GM21786 (cell line): ENCODE data around the gene MRPL11.
A peak's percentile ranks its signal among the peaks of the same experiment; 100 is the strongest.

Experiments used
- ATAC-seq: cut with Tn5 transposase; IDR thresholded peaks from one replicate; pipeline ENCODE4 v1.9.1; 2021; ENCODE audit not compliant: unreplicated experiment

The MRPL11 gene

GRCh38 chr11:66438504-66439466 lies at the start of gene MRPL11:
Gene MRPL11, minus strand, starts transcription at chr11:66438848. Its CDS starts 94 bp downstream, at chr11:66438754.
- ATAC-seq = peak; percentile 95

GRCh38 chr11:66484806-66485380 lies 46.2 kb upstream of the MRPL11 start:
- ATAC-seq = no peak

- peak; percentile 83 for ATAC-seq
Observed at GRCh38 chr11:66480117-66480938, 41.7 kb upstream of the MRPL11 start, which contains the start of gene DPP3. Gene DPP3, plus strand, starts transcription at chr11:66480434. Its CDS starts 1,767 bp downstream, at chr11:66482201.

- no peak for ATAC-seq
Observed at GRCh38 chr11:66479394-66480116, 40.9 kb upstream of the MRPL11 start.

- no peak for ATAC-seq
Observed at GRCh38 chr11:66478729-66479393, 40.2 kb upstream of the MRPL11 start.

- ATAC-seq = no peak
Observed at GRCh38 chr11:66477263-66478201, 38.9 kb upstream of the MRPL11 start.

- no peak for ATAC-seq
Observed at GRCh38 chr11:66476841-66477251, 38.2 kb upstream of the MRPL11 start.

- ATAC-seq = no peak
Observed at GRCh38 chr11:66476173-66476840, 37.7 kb upstream of the MRPL11 start.

- no peak for ATAC-seq
Observed at GRCh38 chr11:66475349-66476172, 36.9 kb upstream of the MRPL11 start.

GRCh38 chr11:66473608-66474515 lies 35.2 kb upstream of the MRPL11 start:
- no peak for ATAC-seq

- ATAC-seq = no peak
Observed at GRCh38 chr11:66473167-66473566, 34.5 kb upstream of the MRPL11 start.

GRCh38 chr11:66472054-66472453 lies 33.4 kb upstream of the MRPL11 start:
- ATAC-seq = no peak

GRCh38 chr11:66471142-66471541 lies 32.5 kb upstream of the MRPL11 start:
- ATAC-seq = no peak

- ATAC-seq = no peak
Observed at GRCh38 chr11:66470015-66470414, 31.4 kb upstream of the MRPL11 start.

GRCh38 chr11:66469441-66469840 lies 30.8 kb upstream of the MRPL11 start:
- no peak for ATAC-seq

- no peak for ATAC-seq
Observed at GRCh38 chr11:66468691-66469090, 30.0 kb upstream of the MRPL11 start.

- ATAC-seq = no peak
Observed at GRCh38 chr11:66467756-66468155, 29.1 kb upstream of the MRPL11 start.
